ENCODE data around the gene IGF1. TPM values are rescaled to one million over a fixed set of nuclear protein-coding genes. Genes with fewer than 3 reads are reported as not detected.

The IGF1 gene
- total RNA-seq, result 1 to 10 TPM in 1 of 2 donors, under 1 TPM in 1; 0.79 to 2.0 TPM

GRCh38 chr12:102480406-102480805 is at the start of gene IGF1:
IGF1 (minus strand) TSS chr12:102480563; CDS start chr12:102480381, 182 bp downstream.
- Mint-ChIP-seq H3K27ac (no peak within 1 kb of the TSS), H3K9me3 (no peaks in the 10 kb centered on the region), H3K4me3 (no peak within 1 kb of the TSS), H3K4me1 (ENCODE audit: low read depth) (peaks cover 47% of the 10 kb centered on the region), H3K36me3 (ENCODE audit: insufficient read depth in 2 of 2) (no peaks in the 10 kb centered on the region), H3K27me3 (ENCODE audit: low read depth) (peaks cover 10% of the 10 kb centered on the region)
- ATAC-seq (replicated peaks in 1 of 2) (no peak), DNase-seq (no peak)

DNA sequence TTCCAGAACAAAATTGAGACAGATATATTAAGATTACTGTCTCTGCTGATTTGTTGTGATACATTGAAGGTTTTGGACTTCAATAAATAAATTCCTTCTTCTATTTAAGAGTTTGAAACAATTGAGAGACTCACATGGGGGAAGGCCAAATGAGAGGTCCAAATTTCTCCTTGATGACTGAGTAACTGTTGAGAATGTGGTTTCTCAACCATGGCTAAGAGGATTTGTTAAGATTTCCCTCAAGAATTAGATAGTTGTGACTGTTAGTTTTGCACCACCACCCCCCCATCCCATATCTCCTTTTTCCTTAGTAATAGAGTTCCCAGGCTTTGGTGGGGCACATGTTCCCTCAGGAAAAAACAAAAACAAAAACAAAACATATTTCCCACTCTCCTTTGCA is 47.7 kb upstream of the IGF1 start:
- H3K27me3 Mint-ChIP-seq (ENCODE audit: low read depth), result peaks cover 21% of the 10 kb centered on the region
- ATAC-seq (replicated peaks in 1 of 2), result no peak
- no peak overlapping the region for H3K27ac Mint-ChIP-seq
- H3K36me3 Mint-ChIP-seq (ENCODE audit: insufficient read depth in 2 of 2), result no peaks in the 10 kb centered on the region
- no peak for DNase-seq
- H3K4me1 Mint-ChIP-seq (ENCODE audit: low read depth), result no peaks in the 10 kb centered on the region
- peaks cover 2% of the 10 kb centered on the region in 2 donors for H3K9me3 Mint-ChIP-seq
- H3K4me3 Mint-ChIP-seq, result no peak overlapping the region

DNA sequence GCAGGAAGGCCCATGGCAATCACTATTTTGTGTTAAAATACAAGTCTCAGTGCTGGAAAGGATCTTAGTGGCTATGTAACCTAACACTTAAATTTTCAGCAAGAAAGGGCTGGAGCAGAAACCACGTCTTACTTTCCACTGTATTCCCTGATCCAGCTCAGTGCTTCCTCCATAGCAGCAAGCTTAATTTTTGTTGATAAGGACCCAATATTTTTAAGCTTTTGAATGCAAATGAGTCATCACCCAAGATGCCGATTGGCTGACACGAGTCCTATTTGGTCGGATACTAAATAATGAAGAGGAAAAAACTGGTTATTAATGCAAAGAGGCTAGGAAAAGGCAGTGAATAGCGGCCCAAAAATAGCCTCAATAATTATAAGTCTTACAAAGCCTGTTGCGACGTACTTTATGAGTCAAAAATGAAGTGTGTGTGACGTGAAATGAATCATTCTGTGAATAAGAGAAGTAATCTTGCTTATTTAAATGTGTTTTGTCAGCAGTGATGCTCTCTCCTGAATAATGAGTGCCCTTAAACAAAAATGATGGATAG is 46.9 kb upstream of the IGF1 start:
- no peaks in the 10 kb centered on the region for H3K4me1 Mint-ChIP-seq (ENCODE audit: low read depth)
- no peak for DNase-seq
- H3K4me3 Mint-ChIP-seq, result no peak overlapping the region
- ATAC-seq (replicated peaks in 1 of 2), result peak in 1 of 2 donors; percentile 56
- no peaks in the 10 kb centered on the region for H3K36me3 Mint-ChIP-seq (ENCODE audit: insufficient read depth in 2 of 2)
- peaks cover 23% of the 10 kb centered on the region for H3K27me3 Mint-ChIP-seq (ENCODE audit: low read depth)
- H3K27ac Mint-ChIP-seq, result no peak overlapping the region
- peaks cover 2% of the 10 kb centered on the region in 2 donors for H3K9me3 Mint-ChIP-seq

GRCh38 chr12:102526656-102527055 is 46.3 kb upstream of the IGF1 start:
- no peak for ATAC-seq (replicated peaks in 1 of 2)
- no peak overlapping the region for H3K27ac Mint-ChIP-seq
- H3K4me3 Mint-ChIP-seq, result no peak overlapping the region
- H3K27me3 Mint-ChIP-seq (ENCODE audit: low read depth), result peaks cover 23% of the 10 kb centered on the region
- no peaks in the 10 kb centered on the region for H3K36me3 Mint-ChIP-seq (ENCODE audit: insufficient read depth in 2 of 2)
- DNase-seq, result no peak
- H3K4me1 Mint-ChIP-seq (ENCODE audit: low read depth), result no peaks in the 10 kb centered on the region
- H3K9me3 Mint-ChIP-seq, result peaks cover 2% of the 10 kb centered on the region in 2 donors

GRCh38 chr12:102522768-102523167 is 42.4 kb upstream of the IGF1 start:
- ATAC-seq (replicated peaks in 1 of 2) (no peak), DNase-seq (no peak)
- H3K4me1 Mint-ChIP-seq (ENCODE audit: low read depth), result no peaks in the 10 kb centered on the region
- H3K27ac Mint-ChIP-seq, result no peak overlapping the region
- peaks cover 12% of the 10 kb centered on the region for H3K27me3 Mint-ChIP-seq (ENCODE audit: low read depth)
- no peak overlapping the region for H3K4me3 Mint-ChIP-seq
- H3K36me3 Mint-ChIP-seq (ENCODE audit: insufficient read depth in 2 of 2), result no peaks in the 10 kb centered on the region
- peaks cover 2% of the 10 kb centered on the region in 2 donors for H3K9me3 Mint-ChIP-seq

DNA sequence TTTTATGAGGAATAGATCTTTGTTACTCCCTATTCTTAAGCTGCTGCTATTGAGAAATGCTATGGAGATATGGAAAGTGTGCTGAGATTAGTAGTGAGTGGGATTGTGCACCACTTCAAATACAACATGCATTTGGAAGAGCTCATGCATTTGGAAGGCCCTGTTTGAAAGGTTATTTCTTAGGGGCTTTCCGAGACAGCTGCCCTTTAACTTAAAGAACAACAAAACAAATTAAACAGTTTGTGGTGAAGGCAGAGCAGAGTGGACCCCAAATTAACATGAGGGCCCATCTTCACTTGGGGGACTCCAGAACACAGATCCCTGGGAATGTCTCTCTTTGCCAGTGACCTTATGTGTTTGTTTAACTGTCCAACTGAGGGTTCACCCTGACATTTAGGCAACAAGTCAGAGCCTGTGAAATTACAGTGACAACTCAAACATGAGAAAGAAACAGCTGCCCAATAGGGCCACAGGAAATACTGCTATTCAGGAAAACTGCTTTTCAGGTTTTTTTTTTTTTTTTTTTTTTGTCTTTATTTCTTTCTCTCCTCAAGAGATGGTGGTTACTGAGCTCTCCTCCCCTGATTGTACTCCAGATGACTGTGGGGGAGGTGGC is 41.4 kb upstream of the IGF1 start:
- Mint-ChIP-seq H3K4me1 (ENCODE audit: low read depth) (no peaks in the 10 kb centered on the region), H3K4me3 (no peak overlapping the region), H3K36me3 (ENCODE audit: insufficient read depth in 2 of 2) (no peaks in the 10 kb centered on the region), H3K27ac (no peak overlapping the region), H3K27me3 (ENCODE audit: low read depth) (peaks cover 14% of the 10 kb centered on the region), H3K9me3 (peaks cover 2% of the 10 kb centered on the region in 2 donors)
- ATAC-seq (replicated peaks in 1 of 2) (no peak), DNase-seq (no peak)

DNA sequence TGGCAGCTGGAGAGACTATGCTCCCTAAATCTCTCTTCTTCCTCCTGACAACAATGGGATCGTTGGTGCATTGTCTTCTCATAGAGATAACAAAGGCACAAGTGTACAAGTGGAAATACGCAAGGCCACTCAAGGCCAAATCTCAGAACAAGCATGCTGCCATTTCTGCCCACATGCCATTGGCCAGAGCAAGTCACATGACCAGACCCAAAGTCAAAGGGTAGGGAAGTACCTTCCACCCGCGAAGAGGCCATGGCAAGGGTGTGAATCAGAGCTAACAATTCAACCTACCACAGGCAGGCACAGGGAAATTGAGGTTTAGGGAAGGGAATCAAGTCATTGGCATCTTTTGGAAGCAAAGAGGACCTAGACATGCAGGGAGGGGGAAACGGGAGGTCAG is 38.5 kb upstream of the IGF1 start:
- H3K4me1 Mint-ChIP-seq (ENCODE audit: low read depth), result no peaks in the 10 kb centered on the region
- no peaks in the 10 kb centered on the region for H3K36me3 Mint-ChIP-seq (ENCODE audit: insufficient read depth in 2 of 2)
- no peak overlapping the region for H3K4me3 Mint-ChIP-seq
- H3K27ac Mint-ChIP-seq, result no peak overlapping the region
- DNase-seq, result no peak
- H3K27me3 Mint-ChIP-seq (ENCODE audit: low read depth), result peaks cover 14% of the 10 kb centered on the region
- peaks cover 0 to 2% of the 10 kb centered on the region in 2 donors for H3K9me3 Mint-ChIP-seq
- ATAC-seq (replicated peaks in 1 of 2), result no peak

DNA sequence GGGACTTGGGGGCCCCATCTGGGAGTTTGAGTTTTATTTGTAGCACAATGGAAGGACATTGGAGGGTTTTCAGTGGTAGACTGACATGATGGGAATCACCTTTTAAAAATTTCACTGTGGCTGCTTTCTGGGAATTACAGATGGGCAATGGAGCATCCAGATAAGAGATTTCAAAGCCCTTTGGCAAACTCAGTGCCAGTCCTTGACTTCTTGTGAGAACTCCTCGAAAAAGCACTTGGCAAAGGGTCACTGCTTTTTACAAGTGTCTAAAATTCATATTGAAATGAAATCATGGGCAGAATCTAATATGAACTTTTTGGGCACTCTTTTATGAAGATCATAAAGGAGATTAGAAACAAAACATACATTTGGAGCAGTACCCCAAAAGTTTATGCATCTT is 34.3 kb upstream of the IGF1 start:
- no peak overlapping the region for H3K27ac Mint-ChIP-seq
- no peaks in the 10 kb centered on the region for H3K4me1 Mint-ChIP-seq (ENCODE audit: low read depth)
- no peaks in the 10 kb centered on the region for H3K9me3 Mint-ChIP-seq
- H3K36me3 Mint-ChIP-seq (ENCODE audit: insufficient read depth in 2 of 2), result no peaks in the 10 kb centered on the region
- DNase-seq (no peak), ATAC-seq (replicated peaks in 1 of 2) (no peak)
- H3K4me3 Mint-ChIP-seq, result no peak overlapping the region
- peaks cover 16% of the 10 kb centered on the region for H3K27me3 Mint-ChIP-seq (ENCODE audit: low read depth)

GRCh38 chr12:102513739-102514138 is 33.4 kb upstream of the IGF1 start:
- no peak for ATAC-seq (replicated peaks in 1 of 2)
- no peaks in the 10 kb centered on the region for H3K36me3 Mint-ChIP-seq (ENCODE audit: insufficient read depth in 2 of 2)
- no peaks in the 10 kb centered on the region for H3K4me1 Mint-ChIP-seq (ENCODE audit: low read depth)
- H3K9me3 Mint-ChIP-seq, result no peaks in the 10 kb centered on the region
- peaks cover 16% of the 10 kb centered on the region for H3K27me3 Mint-ChIP-seq (ENCODE audit: low read depth)
- H3K4me3 Mint-ChIP-seq, result no peak overlapping the region
- DNase-seq, result no peak
- H3K27ac Mint-ChIP-seq, result no peak overlapping the region

DNA sequence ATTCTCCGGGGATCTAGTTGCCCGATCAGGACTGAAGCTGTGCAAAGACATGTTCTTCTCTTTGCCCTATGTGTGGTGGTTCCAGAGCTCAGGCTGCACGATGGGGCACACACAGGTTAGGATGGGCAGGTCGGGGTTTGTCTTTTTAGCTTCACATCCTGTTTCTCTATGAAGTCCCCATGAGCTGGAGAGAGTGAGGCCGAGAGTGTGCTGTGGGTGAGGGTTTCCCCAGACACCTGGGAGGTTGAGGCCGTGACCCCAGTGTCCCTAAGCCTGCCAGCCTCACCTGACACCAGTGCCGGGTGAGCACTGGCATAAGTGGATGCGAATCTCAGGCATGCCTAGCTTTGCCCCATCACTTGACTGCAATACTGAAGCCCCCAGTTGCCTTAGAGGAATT is 32.9 kb upstream of the IGF1 start:
- Mint-ChIP-seq H3K27me3 (ENCODE audit: low read depth) (peaks cover 16% of the 10 kb centered on the region), H3K36me3 (ENCODE audit: insufficient read depth in 2 of 2) (no peaks in the 10 kb centered on the region), H3K27ac (no peak overlapping the region), H3K4me3 (no peak overlapping the region), H3K9me3 (no peaks in the 10 kb centered on the region), H3K4me1 (ENCODE audit: low read depth) (no peaks in the 10 kb centered on the region)
- DNase-seq (no peak), ATAC-seq (replicated peaks in 1 of 2) (no peak)

DNA sequence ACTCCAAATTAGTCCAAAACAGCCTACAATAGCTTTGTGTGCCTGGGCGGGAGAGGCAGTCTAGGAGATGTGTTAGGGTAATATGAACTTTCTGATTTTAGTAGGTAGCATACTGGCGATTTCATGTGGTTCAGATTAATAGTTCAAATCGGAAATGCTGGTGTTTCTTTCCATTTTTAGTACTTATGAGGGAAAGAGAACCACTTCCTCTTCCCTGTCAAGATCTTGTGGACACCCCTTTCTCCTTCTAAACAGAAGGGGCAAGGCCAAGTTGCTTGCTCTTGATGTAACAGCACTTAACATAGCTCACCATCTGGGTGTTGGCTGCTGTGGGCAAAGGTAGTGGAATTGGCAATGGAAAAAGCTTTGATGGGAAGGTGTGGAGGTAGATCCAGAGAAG is 32.2 kb upstream of the IGF1 start:
- ATAC-seq (replicated peaks in 1 of 2) (no peak), DNase-seq (no peak)
- H3K9me3 Mint-ChIP-seq, result no peaks in the 10 kb centered on the region
- no peaks in the 10 kb centered on the region for H3K36me3 Mint-ChIP-seq (ENCODE audit: insufficient read depth in 2 of 2)
- H3K27me3 Mint-ChIP-seq (ENCODE audit: low read depth), result peaks cover 16% of the 10 kb centered on the region
- no peaks in the 10 kb centered on the region for H3K4me1 Mint-ChIP-seq (ENCODE audit: low read depth)
- H3K27ac Mint-ChIP-seq, result no peak overlapping the region
- no peak overlapping the region for H3K4me3 Mint-ChIP-seq

DNA sequence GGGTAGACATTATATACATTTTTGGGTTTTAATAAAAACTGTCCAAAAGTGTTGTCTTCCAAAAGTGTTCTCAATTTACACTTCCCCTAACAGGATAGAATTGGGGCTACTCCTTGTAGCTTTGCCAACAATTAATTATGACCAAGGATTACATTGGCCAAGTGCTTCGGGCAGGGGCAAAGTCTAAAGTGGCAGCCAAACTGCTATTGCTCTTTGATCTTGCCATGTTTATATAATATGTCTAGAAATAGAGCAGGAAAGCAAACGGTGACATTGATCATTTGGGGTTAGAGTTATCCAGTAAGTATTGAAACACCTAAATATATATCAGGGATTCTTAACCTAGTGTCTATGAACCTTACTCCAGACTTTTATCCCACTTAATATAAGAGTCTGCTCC is 31.2 kb upstream of the IGF1 start:
- Mint-ChIP-seq H3K4me3 (no peak overlapping the region), H3K4me1 (ENCODE audit: low read depth) (no peaks in the 10 kb centered on the region), H3K9me3 (no peaks in the 10 kb centered on the region), H3K27ac (no peak overlapping the region), H3K27me3 (ENCODE audit: low read depth) (peaks cover 12% of the 10 kb centered on the region), H3K36me3 (ENCODE audit: insufficient read depth in 2 of 2) (no peaks in the 10 kb centered on the region)
- DNase-seq (no peak), ATAC-seq (replicated peaks in 1 of 2) (no peak)

DNA sequence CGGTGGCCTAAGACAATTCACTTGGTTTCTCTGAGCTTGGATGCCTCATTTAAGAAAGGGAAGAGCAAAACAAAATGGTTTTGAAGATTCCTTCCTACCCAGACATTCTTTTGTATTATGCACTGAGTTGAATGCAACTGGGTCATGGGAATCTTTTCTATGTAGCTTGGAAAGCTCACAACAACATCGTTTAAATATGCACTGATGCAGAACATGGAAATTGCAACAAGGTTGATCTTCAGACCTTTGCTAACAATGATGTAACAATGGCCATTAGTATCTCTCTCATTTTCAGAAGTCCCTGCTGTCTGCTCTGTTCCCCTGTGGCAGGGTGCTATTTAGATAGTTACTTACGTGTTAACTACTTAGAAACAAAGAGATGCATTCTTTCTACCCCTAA is 30.1 kb upstream of the IGF1 start:
- Mint-ChIP-seq H3K36me3 (ENCODE audit: insufficient read depth in 2 of 2) (no peaks in the 10 kb centered on the region), H3K4me3 (no peak overlapping the region), H3K27me3 (ENCODE audit: low read depth) (peaks cover 7% of the 10 kb centered on the region), H3K27ac (no peak overlapping the region), H3K9me3 (no peaks in the 10 kb centered on the region), H3K4me1 (ENCODE audit: low read depth) (no peaks in the 10 kb centered on the region)
- no peak for ATAC-seq (replicated peaks in 1 of 2)
- no peak for DNase-seq

DNA sequence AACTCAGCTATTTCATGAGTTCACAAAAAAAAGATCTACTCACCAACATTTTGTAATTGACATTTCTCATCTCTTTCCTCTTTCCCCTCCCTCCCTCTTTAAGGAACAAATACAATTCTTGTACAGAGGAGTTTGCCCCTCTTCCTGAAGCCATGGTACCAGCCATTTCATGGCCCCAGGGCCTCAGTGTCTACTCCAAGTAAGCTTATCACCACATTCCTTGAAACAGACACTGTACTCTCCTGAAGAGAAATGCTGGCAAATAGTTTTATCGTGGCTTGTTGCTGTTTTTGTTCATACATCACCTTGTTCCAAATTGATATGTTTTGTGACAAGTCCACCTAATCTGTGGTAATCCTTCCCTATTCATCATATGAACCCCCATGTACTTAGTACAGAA is 29.7 kb upstream of the IGF1 start:
- DNase-seq (no peak), ATAC-seq (replicated peaks in 1 of 2) (no peak)
- Mint-ChIP-seq H3K4me3 (no peak overlapping the region), H3K27ac (no peak overlapping the region), H3K4me1 (ENCODE audit: low read depth) (no peaks in the 10 kb centered on the region), H3K9me3 (no peaks in the 10 kb centered on the region), H3K36me3 (ENCODE audit: insufficient read depth in 2 of 2) (no peaks in the 10 kb centered on the region), H3K27me3 (ENCODE audit: low read depth) (peaks cover 7% of the 10 kb centered on the region)

Measured in activated T-cell treated with anti-CD3 and anti-CD28 coated beads, Interleukin-2, amount 50 U/mL, for 72 hours (primary cell).